Measurements from ENCODE around the gene MYO3B.

DNA sequence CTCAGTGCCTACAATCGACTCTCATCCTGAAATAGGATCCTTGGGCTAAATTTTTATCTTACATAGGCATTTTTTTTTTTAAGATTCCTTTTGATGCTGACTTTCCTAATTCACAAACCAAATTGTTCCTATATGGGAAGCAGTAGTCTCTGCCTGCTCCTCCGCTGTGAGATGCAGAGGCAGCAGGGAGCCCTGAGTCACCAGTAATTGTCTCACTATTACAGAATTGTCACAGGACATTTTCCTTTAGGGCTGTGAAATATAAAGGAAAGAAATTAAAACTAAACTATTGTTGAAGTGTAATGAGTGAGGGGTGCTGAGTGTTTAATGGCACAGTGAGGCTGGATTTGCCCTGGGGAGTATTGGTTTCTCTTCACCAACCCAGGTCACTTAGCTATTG is 63.8 kb downstream of the MYO3B start:
- no peak for TF ChIP-seq POLR2A (IDR thresholded peaks at IDR 0.05)
- no peak for TF ChIP-seq CTCF (IDR thresholded peaks at IDR 0.05)

All from prostate gland (tissue), 2 donors.